ENCODE results near the gene C19orf25. TPM values are rescaled to one million over a fixed set of nuclear protein-coding genes. Genes with fewer than 3 reads are reported as not detected.

C19orf25 gene
- total and polyA plus RNA-seq, 2 of the 13 experiments (the other 11 are each of a cell fraction or from before 2014, with no cell fraction given): 14.2 to 32.4 TPM

GRCh38 chr19:1491114-1491848 is 12.3 kb upstream of the C19orf25 start, which contains the start of gene REEP6 (continued):
- TF ChIP-seq CHCHD3 (CRISPR knock-in tag; IDR thresholded peaks at IDR 0.05): 0 out of 2 replicates have a peak, but pooled peaks have one; percentile 40
- TF ChIP-seq ZBTB42 (CRISPR knock-in tag; IDR thresholded peaks at IDR 0.05): peak; percentile 47; the same call in 1 of the 2 replicates
- TF ChIP-seq SNAPC2 (CRISPR knock-in tag; IDR thresholded peaks at IDR 0.05): 0 out of 2 replicates have a peak, but pooled peaks have one; percentile 65
- TF ChIP-seq ZNF703 (CRISPR knock-in tag; IDR thresholded peaks at IDR 0.05; ENCODE audit: borderline replicate concordance): peak; percentile 26; the same call in 1 of the 2 replicates
- TF ChIP-seq MXD3 (CRISPR knock-in tag; IDR thresholded peaks at IDR 0.05): peak; percentile 61
- peak; percentile 65; the same call in 1 of the 2 replicates for TF ChIP-seq POGK (CRISPR knock-in tag; conservative IDR thresholded peaks at IDR 0.05)
- peak; percentile 68 for TF ChIP-seq HOXA3 (CRISPR knock-in tag; IDR thresholded peaks at IDR 0.05)
- no peak for TF ChIP-seq DZIP1 (CRISPR knock-in tag; IDR thresholded peaks at IDR 0.05)
- no peak for TF ChIP-seq SETDB1 (CRISPR knock-in tag; IDR thresholded peaks at IDR 0.05; ENCODE audit: borderline replicate concordance)
- TF ChIP-seq AGO2 (optimal IDR thresholded peaks at IDR 0.05; ENCODE audit: low read depth, low read length): peak; percentile 72
- TF ChIP-seq U2AF1 (optimal IDR thresholded peaks at IDR 0.05; ENCODE audit: low read depth, low read length): no peak
- 0 out of 2 replicates have a peak, but pooled peaks have one; percentile 32 for TF ChIP-seq IRF9 (CRISPR knock-in tag; IDR thresholded peaks at IDR 0.05; ENCODE audit: borderline replicate concordance)
- TF ChIP-seq ZMYM3 (CRISPR knock-in tag; IDR thresholded peaks at IDR 0.05): peak; percentile 92
- TF ChIP-seq UBTF (CRISPR knock-in tag; IDR thresholded peaks at IDR 0.05): peak; percentile 80
- no peak for TF ChIP-seq MATR3 (CRISPR knock-in tag; IDR thresholded peaks at IDR 0.05)
- TF ChIP-seq KDM5B (CRISPR knock-in tag; IDR thresholded peaks at IDR 0.05; ENCODE audit: borderline replicate concordance): peak; percentile 52
- TF ChIP-seq ZBTB34 (CRISPR knock-in tag; IDR thresholded peaks at IDR 0.05): peak; percentile 65; the same call in 1 of the 2 replicates
